Stimulated activated CD4-positive, alpha-beta T cell treated with anti-CD3 and anti-CD28 coated beads, Interleukin-15, amount 100 ng/mL, for 24 hours (primary cell): ENCODE measurements around the gene GLS2.
"Not testable (repeated sequence)": the region's sequence is repeated elsewhere in the genome, so short reads cannot be mapped to it uniquely, and the experiment has no call there.

Experiments used
- DNase-seq: peaks from one replicate; pipeline ENCODE4 v3.0.0-alpha.2; 2020

GLS2 gene

DNA sequence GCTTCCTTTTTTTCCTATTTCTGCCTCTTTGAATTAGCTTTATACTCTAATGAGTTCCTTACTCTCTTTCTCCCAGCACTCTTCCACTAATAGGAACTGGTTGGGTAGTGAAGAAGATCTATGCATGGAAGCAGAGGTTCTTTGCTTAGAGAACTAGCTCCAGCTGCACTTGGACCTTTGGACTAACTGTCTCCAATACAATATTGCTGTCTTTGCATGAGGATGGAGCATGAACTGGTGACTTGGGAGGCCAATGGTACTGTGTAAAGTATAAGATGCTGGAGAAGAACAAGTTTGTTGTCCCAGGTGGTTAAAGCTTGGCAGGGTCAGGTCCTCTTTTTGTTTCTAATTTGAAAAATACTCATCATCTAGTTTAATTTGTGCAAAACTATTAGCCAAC lies 2.4 kb upstream of the GLS2 start:
- DNase-seq: no peak

DNA sequence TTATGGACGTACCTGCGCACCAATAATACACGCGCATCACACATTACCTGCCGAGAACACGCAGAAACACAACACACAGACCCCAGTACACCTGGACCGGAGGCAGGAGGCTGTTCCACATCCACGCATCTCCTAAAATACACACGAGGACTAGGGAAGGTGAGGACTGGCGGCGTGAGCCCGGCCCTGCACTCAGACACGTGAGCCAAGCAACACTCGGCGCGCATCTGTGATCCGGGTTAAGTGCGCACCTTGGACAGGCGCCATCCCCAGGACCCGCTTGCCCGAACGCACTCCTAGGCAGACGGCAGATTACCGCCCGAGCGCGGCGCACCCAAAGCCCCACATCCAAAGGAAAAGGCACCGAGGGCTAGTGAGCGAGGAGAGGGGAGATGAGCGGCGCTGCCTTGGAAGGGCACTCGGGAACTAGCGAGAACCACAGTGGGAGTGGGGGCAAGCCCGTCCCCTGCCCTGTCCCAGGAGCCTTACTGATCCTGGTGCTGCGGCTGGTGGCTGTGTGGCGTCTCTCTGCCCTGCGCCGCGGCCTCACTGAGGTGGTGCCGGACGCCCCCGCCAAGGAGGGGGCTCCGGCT lies 417 bp downstream of the GLS2 start:
- DNase-seq: peak; percentile 41

DNA sequence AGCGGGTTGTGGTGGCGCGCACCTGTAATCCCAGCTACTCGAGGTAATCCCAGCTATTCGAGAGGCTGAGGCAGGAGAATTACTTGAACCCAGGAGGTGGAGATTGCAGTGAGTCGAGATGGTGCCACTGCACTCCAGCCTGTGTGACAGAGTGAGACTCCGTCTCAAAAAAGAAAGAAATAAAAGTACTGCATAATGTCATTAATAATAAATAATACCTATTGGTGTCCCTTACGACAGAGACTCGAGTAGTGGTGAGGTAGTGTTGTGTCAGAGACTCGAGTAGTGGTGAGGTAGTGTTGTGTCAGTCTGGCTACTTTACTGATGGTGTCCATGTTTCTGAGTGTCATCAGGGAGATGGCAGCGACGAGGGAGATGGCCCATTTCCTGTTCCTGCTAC lies 1.3 kb downstream of the GLS2 start:
- DNase-seq: no peak

DNA sequence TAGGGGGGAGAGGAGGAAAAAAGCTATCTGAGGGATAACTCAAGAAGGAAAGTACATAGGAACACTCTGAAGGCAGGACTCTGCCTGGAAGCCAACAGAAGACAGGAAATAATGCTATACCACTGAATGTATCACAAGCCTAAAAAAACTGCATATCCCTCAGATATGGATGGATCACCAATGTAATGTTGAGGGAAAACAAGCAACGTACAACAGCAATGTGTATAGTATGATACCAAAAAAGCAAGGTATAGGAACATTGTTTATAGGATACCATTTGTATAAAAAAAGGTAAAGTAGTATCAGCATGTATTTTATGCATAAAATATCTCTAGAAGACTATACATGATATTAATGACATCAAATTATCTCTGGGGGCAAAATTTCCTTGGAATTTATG lies 3.4 kb downstream of the GLS2 start:
- DNase-seq: no peak

DNA sequence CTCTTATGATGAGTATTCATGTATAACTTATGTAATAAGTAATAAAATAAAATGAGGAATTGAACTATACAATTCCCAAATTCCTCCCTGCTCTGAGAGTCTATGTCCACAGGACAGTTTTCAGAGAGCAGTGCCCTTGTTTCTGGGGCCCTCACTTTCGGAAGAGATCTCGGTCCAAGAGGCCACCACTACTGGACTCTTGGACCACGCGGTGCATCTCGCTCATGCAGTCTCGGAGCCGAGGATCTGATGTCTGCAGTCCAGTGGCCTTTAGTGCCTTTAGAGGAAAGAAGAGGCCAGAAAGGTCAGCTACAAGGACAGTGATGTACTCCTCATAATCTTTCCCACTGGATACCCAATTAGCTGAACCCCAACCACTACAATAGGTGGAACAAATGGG lies 8.3 kb downstream of the GLS2 start:
- no peak for DNase-seq

DNA sequence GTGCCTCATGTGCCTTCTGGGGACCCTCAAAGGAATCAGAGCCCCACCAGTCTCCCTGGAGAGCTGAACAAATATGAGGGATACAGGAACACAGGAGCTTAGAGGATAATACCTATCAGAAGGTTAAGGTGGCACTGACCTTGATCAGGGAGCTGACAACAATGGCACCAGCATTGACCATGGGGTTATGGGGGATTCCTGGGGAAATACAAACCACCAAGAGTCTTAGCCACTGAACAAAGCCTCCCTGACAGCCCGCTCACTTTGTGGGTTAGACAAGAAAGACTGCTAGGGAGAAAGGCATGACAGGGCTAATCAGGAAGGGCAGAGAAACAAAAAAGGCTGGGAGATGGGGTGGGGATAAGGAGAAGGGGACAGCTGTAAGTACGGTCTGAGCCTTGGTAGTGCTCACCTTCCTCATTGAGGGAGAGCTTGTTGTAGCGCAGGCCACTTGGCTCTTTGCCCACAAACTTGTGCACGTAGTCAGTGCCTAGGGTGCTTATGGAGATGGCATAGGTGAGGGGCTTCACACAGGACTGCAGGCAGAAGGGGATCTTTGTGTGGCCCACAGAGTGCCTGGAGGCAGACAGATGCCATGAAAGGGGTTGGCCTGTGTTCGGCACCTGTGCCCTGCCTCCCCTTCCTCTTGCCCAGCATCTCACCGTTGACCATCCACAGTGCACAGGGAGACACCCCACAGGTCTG lies 10.3 kb downstream of the GLS2 start:
- no peak for DNase-seq

DNA sequence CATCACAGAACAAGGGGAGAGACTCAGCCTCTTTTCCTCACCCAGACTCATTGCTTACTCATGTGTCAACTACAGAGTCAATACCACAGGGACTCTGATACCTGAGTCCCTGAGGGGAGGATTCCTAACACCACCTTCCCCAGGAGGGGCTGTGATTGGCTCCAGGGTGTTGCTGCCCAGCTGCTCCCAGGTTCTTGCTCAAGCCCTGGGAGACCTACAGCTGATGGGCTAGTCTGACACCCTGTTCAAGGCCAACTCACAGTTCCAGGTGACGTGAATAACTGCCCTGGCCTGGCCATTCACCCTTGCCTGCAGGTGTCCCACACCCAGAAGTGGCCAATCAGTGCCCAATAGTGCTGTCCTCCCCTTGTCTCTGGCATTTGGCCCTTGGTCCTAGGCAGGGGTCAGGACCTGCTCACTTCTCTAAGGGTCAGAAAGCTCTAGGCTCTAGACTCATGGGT lies 11.0 kb downstream of the GLS2 start:
- DNase-seq: no peak

DNA sequence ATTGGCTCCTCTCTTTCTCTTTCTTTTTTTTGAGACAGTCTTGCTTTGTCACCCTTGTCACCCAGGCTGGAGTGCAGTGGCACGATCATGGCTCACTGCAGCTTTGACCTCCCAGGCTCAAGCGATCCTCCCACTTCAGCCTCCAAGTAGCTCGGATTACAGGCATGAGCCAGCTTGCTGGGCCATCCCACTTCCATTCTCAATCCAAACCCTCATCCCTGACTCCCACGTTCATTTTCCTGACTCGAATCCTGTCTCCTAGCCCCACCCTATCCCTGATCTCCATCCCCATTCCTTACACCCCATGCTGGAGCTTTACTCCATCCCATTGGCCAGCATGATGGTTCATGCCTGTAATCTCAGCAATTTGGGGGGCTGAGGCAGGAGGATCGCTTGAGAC lies 11.8 kb downstream of the GLS2 start:
- DNase-seq: no peak

DNA sequence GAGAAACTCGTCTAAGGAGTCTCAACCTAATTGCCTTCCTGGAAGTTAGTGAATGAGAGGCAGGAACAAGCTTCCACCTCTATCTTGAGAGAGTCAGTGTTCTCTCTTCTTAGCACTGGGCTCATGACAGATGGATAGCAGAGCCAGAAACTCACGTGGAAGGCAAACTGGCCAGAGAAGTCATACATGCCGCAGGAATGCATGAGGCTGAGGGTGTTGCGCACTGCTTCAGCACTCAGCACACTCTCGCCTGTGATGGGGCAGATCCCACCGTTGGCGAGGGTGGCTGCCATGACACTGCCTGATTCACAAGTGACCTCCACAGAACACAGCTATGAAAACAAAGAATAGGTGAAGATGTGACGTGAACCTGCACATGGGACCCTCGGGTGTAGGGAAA lies 13.6 kb downstream of the GLS2 start:
- no peak for DNase-seq

DNA sequence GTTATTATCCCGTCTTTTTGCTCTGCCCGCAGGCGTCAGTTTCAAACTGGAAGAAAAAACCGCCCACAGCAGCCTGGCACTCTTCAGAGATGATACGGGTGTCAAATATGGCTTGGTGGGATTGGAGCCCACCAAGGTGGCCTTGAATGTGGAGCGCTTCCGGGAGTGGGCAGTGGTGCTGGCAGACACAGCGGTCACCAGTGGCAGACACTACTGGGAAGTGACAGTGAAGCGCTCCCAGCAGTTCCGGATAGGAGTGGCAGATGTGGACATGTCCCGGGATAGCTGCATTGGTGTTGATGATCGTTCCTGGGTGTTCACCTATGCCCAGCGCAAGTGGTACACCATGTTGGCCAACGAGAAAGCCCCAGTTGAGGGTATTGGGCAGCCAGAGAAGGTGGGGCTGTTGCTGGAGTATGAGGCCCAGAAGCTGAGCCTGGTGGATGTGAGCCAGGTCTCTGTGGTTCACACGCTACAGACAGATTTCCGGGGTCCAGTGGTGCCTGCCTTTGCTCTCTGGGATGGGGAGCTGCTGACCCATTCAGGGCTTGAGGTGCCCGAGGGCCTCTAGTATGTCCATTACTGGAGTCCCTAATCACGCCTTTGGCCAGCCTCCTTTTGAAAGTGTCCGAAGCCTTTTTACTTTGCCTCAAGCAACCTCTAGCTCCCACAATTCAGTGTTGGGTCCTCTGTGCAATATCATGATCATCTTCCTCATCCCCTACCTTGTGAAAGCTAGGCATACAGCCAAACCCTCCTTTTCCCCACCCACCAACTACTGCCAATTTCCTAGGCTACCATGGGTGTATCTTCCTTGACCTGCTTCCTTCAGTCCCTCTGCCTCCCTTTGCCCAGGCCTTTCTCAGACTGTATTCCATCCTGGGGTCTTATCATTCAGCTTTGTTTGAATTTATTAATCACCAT lies 18.7 kb downstream of the GLS2 start:
- DNase-seq: peak; percentile 20

DNA sequence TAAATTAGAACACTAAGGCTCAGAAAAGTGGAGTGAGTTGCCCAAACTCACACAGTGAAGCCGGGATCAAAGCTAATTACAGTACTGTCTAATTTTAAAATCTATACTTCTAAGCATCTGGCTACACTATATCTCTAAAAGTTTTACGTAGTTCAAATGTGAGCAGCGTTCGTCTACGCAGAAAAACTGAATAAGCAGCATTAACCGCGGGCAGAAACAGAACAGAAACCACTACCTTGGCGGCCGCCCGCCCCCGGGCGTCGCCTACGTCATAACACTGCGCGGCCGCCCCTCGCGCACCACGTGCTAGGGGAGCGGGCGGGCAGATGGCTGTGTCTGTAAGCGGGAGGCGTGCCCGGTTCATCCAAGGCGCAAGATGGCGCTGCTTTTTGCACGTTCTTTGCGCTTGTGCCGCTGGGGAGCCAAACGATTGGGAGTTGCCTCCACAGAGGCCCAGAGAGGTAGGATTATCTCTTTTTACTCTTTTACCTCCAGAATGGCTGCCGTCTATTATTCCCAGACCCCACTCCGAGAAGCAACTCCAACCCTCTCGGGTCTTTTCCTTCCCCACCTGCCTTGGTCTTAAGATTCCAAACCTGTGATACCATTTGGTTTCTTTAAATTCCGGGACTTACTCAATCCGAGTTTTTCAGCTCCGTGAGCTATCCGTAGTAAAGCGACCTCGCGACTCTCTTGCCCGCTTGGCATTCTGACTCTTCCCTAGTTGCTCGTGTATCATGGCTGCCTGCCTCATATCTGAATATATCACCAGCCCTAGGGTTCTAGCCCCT lies 19.6 kb downstream of the GLS2 start, which contains the start of gene SPRYD4:
Gene SPRYD4 (plus strand): TSS at position 363 of the 791 bp plus-strand sequence. CDS start 14 bp downstream, at position 377.
- peak; percentile 94 for DNase-seq

DNA sequence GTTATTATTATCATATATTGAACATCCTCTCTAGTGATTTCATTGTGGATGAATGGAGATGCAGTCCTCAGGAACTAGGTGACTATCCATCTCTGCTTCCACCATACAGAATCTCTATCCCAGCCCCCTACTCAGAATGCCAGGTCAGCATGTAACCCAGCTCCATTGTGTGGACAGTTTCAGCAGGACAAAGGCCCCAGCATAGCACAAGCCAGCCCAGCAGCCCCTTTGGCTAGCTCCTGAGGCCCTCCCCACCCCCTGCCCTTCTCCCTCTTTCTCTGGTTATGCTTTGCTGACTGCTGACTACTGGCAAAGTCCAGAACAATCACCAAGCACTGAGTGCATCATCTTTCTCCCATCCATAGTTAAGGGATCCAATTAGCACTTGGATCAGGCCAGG lies 25.4 kb downstream of the GLS2 start:
- no peak for DNase-seq

DNA sequence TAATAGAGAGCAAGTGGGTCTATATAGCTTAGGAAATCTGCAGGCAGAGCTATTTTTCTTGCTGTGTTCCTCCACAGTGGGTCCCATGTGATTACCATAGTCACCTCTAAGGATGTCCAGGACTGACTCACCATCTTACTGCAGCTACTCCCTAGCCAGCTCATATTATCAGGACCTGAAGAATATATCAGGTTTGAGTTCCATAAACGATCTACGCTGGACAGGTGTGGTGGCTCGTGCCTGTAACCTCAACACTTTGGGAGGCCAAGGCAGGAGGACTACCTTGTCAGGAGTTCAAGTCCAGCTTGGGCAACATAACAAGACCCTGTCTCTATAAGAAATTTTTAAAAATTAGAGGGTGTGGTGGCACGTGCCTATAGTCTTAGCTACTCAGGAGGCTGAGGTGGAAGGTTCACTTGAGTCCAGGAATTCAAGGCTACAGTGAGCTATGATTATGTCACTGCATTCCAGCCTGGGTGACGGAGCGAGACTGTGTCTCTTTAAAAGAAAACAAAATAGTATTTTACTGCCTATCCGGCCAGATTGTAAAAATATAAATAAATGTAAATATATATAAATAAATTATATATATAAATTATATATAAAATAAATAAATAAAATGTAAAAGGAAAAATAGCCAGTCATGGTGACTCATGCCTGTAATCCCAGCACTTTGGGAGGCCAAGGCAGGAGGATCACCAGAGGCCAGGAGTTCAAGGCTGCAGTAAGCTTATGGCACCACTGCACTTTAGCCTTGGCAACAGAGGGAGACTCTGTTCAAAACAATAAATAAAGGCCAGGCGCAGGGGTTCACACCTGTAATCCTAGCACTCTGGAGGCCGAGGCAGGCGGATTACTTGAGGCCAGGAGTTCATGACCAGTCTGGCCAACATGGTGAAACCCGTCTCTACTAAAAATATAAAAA lies 26.5 kb downstream of the GLS2 start:
- no peak for DNase-seq

DNA sequence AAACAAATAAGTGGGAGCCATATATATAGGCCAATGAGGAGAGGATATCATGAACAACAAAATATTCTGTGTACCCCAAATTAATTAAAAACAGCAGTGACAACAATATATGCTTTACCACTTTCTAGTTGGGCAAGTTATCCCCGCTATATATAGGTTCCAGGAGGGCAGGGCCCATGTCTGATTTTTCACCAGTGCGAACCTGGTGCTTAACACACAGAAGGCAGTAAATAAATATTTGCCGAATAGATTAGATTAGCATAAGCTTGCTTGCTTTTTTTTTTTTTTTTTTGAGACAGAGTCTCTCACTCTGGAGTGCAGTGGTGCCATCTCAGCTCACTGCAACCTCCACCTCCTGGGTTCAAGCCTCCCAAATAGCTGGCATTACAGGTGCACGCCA lies 30.1 kb downstream of the GLS2 start:
- DNase-seq: no peak

DNA sequence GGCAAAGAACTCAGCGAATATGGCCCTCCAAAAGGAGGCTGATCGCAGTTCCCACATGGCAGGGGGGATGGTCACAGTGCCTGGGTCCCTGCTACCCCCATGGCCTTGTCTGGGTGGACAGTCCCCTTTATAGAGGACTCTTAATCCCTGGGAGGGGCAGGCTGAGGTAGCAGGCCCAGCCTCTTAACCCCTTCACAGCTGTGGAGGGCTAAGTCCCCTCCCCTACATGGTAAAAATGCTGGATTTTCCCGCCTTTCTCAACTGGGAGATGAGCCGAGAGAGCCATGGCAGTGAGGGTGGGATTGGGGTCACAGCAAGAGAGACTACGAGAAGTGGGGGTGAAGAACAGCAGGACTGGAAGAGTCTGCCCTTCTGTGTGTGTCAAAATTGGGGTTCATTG lies 33.4 kb downstream of the GLS2 start, which contains the start of gene MIP:
Gene MIP (minus strand): TSS at position 101 of the 400 bp plus-strand sequence. CDS start 44 bp downstream, at position 57.
- no peak for DNase-seq

DNA sequence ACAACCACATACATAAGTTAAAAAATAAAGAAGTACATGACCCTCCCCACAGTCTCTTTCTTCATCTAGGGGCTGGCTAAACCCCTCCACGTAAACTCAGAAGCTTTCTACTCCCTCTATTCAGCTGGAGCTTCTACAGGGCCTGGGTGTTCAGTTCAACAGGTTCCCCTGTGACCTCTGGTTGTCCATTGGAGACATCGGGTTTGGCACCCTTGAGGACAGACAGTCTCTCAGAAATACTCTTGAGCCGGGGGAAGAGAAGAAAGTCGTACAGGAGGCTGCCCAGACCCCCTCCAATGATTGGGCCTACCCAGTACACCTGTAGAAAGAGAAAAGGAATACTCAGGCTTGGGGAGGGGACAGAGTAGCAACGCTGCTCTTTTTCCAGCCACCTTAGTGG lies 36.8 kb downstream of the GLS2 start:
- DNase-seq: no peak

DNA sequence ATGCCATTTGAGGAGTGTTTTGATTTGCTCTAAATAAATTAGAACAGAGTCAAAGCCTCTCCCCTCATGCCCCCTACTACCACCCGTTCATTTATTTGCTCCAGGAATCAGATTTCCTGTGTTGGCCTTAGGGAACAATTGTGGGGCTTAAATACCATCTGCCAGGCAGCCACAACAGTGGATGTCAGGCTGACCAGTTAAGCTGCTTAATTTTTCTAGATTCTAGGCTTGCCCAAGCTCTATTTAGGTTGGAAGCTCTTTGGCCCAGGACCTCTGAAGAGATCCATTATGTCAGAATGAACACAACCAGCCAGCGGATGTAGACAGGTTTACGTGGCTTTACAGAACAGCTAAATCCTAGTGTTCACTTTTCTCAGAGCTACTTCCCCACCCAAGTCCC lies 37.7 kb downstream of the GLS2 start:
- no peak for DNase-seq

DNA sequence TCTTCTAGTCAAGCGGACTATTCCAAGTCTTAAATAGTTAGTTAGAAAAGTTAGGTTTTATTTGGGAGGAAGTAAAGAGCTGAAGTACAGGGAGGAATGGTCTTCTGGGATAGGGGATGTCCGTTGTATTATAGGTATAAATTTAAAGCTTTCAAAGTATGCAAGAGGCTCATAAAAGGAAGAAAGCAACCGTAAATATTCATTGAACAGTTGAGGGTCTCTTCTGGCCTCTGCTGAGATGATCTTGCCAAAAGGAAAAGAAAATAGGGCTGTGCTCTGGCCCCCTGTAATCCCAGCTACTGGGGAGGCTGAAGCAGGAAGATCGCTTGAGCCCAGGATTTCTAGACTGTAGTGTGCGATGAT lies 38.4 kb downstream of the GLS2 start:
- no peak for DNase-seq

DNA sequence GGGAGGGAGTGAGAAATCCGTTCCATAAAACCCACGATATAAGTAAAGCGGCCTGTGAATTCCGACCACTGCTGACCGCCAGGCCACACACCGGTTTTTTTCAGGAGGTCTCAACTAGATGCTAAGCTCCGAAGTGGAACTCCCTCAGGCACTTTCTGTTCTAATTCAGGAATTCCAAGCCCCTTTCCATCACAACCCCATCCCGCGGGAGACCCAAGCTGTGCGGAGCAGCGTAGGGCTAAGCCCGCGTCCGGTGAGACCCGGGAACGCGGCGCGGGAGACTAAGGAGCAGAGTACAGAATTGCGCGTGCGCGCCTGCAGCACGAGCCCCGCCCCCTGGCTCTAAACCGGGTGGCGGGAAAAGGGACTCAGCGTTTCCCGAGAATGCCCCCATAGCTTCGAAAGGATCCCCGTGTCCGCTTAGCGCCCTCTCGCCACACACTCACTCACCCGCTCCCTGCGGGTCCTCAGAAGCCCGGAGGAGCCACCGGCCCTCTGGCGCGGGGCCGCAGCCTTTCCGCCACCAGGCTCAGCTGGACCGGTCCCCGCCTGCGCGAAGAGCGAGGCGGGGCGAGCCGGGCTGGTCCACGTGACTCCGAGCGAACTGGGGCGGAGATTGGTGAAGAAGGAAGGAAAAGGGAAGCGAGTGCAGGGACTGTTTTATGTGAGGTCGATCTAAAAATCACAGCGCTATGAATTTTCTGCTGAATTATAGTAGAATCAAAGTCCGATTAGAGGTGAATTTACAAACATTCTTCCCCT lies 38.9 kb downstream of the GLS2 start, which contains the start of gene TIMELESS:
Gene TIMELESS (minus strand): TSS at position 567 of the 762 bp plus-strand sequence. CDS start 15,256 bp downstream, outside the sequence.
- DNase-seq: peak; percentile 92

DNA sequence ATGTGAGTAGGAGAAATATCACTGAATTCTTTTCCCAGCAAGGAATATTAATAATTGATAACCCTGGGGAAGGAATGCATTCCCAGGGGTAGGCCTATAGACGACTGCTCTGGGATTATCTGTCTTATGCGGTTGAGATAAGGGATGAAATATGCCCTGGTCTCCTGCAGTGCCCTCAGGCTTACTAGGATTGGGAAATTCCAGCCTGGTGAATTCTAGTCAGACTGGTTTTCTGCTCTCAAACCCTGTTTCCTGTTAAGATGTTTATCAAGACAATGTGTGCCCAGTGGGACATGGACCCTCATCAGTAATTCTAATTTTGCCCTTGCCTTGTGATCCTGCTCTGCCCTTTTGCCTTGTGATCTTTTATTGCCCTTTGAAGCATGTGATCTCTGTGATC lies 44.8 kb downstream of the GLS2 start:
- DNase-seq: not testable (repeated sequence)
